ENCODE data around the gene MAP4K4. TPM values are rescaled to one million over a fixed set of nuclear protein-coding genes. Genes with fewer than 3 reads are reported as not detected.
A peak's percentile ranks its signal among the peaks of the same experiment; 100 is the strongest.
"Not testable (repeated sequence)": the region's sequence is repeated elsewhere in the genome, so short reads cannot be mapped to it uniquely, and the experiment has no call there.

Gene MAP4K4
- total RNA-seq, 1 donor from 2014 or later: 36.8 TPM

- no peak overlapping the region for H3K4me3 Mint-ChIP-seq (ENCODE audit: low read depth)
- H3K27me3 Mint-ChIP-seq (ENCODE audit: low read depth): no peaks in the 10 kb centered on the region
- no peak overlapping the region for H3K27ac Mint-ChIP-seq
- peaks cover 10% of the 10 kb centered on the region for H3K36me3 Mint-ChIP-seq (ENCODE audit: low read depth)
- H3K4me1 Mint-ChIP-seq (ENCODE audit: low read depth): peaks cover 11% of the 10 kb centered on the region
- intact Hi-C loops (cut with micrococcal nuclease): loop anchor here (2.0 kb wide), 2 partner anchors 16 to 98 kb away; no protein-coding TSS in a partner anchor
- no peak for DNase-seq (ENCODE audit: low spot score)
- peaks cover 24% of the 10 kb centered on the region for H3K9me3 Mint-ChIP-seq
Observed at GRCh38 chr2:101900375-101900774, 202.9 kb downstream of the MAP4K4 start.

DNA sequence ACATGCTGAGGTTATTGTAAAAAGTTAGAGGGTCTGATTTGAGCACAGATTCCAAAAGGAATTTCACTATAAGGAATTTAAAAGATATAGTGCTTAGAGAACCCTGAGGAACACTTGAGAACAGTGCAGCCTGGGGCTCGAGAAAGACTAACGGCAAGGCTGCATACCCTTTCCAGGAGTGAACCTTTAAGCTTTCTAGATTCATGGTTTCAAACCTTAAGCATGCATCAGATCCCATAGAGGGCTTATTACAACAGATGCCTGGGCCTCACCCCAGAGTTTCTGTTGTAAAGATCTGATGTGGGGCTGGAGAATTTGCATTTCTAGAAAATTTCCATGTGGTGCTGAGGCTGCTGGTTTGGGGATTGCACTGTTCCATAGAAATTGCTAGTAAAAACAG lies 203.7 kb downstream of the MAP4K4 start:
- intact Hi-C loops (cut with micrococcal nuclease): loop anchor here (2.0 kb wide), 2 partner anchors 16 to 98 kb away; no protein-coding TSS in a partner anchor
- Mint-ChIP-seq H3K27me3 (ENCODE audit: low read depth) (no peaks in the 10 kb centered on the region), H3K4me3 (ENCODE audit: low read depth) (no peak overlapping the region), H3K36me3 (ENCODE audit: low read depth) (peaks cover 8% of the 10 kb centered on the region), H3K9me3 (peaks cover 33% of the 10 kb centered on the region), H3K4me1 (ENCODE audit: low read depth) (peaks cover 11% of the 10 kb centered on the region), H3K27ac (no peak overlapping the region)
- no peak for DNase-seq (ENCODE audit: low spot score)

DNA sequence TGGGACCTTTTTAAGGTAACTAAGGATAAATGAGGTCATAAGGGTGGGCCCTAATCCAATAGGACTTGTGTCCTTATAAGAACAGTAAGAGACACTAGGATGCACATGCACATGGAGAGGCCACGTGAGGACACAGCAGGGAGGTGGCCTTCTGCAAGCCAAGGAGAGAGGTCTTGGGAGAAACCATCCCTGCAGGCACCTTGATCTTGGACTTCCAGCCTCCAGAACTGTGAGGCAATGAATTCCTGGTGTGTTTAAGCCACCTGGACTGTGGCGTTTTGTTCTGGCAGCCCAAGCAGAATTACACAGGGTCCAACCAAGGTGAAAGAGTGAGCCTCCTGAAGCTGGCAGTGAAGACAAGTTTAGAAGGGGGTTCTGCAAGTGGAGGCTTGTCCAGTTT lies 204.7 kb downstream of the MAP4K4 start:
- peaks cover 11% of the 10 kb centered on the region for H3K4me1 Mint-ChIP-seq (ENCODE audit: low read depth)
- no peak overlapping the region for H3K27ac Mint-ChIP-seq
- no peaks in the 10 kb centered on the region for H3K27me3 Mint-ChIP-seq (ENCODE audit: low read depth)
- intact Hi-C loops (cut with micrococcal nuclease): no loop called here
- peaks cover 8% of the 10 kb centered on the region for H3K36me3 Mint-ChIP-seq (ENCODE audit: low read depth)
- no peak for DNase-seq (ENCODE audit: low spot score)
- H3K4me3 Mint-ChIP-seq (ENCODE audit: low read depth): no peak overlapping the region
- peaks cover 40% of the 10 kb centered on the region for H3K9me3 Mint-ChIP-seq

DNA sequence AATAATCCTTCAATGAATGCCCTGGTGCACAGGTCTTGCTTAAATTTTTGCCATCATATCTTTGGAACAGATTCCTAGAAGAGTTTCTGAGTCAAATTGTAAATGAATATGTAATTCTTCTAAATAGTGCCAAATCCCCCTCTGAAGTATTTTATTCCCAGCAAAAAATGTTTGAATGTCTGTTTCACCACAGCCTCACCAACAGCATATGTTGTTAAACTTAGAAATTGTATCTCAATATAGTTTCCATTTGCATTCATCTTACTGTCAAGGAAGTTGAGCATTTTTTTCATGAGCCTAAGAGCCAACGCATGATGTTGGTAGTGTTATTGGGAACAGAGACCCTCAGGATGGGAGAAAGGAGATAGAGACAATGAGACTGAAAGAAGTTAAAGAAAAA lies 207.4 kb downstream of the MAP4K4 start:
- intact Hi-C loops (cut with micrococcal nuclease): no loop called here
- H3K27me3 Mint-ChIP-seq (ENCODE audit: low read depth): no peaks in the 10 kb centered on the region
- no peak for DNase-seq (ENCODE audit: low spot score)
- peaks cover 51% of the 10 kb centered on the region for H3K9me3 Mint-ChIP-seq
- no peak overlapping the region for H3K4me3 Mint-ChIP-seq (ENCODE audit: low read depth)
- peaks cover 10% of the 10 kb centered on the region for H3K4me1 Mint-ChIP-seq (ENCODE audit: low read depth)
- H3K27ac Mint-ChIP-seq: no peak overlapping the region
- peaks cover 8% of the 10 kb centered on the region for H3K36me3 Mint-ChIP-seq (ENCODE audit: low read depth)

- Mint-ChIP-seq H3K36me3 (ENCODE audit: low read depth) (peaks cover 14% of the 10 kb centered on the region), H3K4me1 (ENCODE audit: low read depth) (peaks cover 1% of the 10 kb centered on the region), H3K4me3 (ENCODE audit: low read depth) (no peak overlapping the region), H3K27me3 (ENCODE audit: low read depth) (no peaks in the 10 kb centered on the region), H3K9me3 (peaks cover 60% of the 10 kb centered on the region), H3K27ac (no peak overlapping the region)
- DNase-seq (ENCODE audit: low spot score): no peak
- intact Hi-C loops (cut with micrococcal nuclease): no loop called here
Observed at GRCh38 chr2:101905746-101906336, 208.3 kb downstream of the MAP4K4 start.

DNA sequence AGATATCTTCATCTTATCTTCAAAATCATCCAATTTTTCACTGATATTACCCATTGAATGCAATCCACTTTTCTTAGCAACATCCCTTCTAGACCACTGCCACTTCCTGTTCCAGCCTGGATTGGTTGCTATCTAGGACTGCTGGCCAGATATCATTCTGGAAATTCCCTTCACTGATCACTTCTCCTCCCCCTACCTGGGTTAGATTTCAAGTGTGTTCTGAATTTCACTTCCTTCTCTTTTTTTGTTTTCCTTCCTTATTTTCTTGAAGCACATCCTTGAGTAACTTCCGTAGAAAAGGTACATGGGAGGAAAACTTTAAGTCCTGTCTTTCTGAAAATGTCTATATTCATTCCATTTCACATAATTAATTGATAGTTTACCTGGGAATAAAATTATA lies 212.3 kb downstream of the MAP4K4 start:
- Mint-ChIP-seq H3K4me3 (ENCODE audit: low read depth) (no peak overlapping the region), H3K36me3 (ENCODE audit: low read depth) (peaks cover 10% of the 10 kb centered on the region), H3K9me3 (peaks cover 52% of the 10 kb centered on the region), H3K4me1 (ENCODE audit: low read depth) (peaks cover 5% of the 10 kb centered on the region), H3K27ac (no peak overlapping the region), H3K27me3 (ENCODE audit: low read depth) (no peaks in the 10 kb centered on the region)
- intact Hi-C loops (cut with micrococcal nuclease): no loop called here
- DNase-seq (ENCODE audit: low spot score): no peak

GRCh38 chr2:101912545-101912944 lies 215.0 kb downstream of the MAP4K4 start:
- peaks cover 5% of the 10 kb centered on the region for H3K4me1 Mint-ChIP-seq (ENCODE audit: low read depth)
- H3K9me3 Mint-ChIP-seq: peaks cover 27% of the 10 kb centered on the region
- no peak for DNase-seq (ENCODE audit: low spot score)
- no peak overlapping the region for H3K27ac Mint-ChIP-seq
- H3K36me3 Mint-ChIP-seq (ENCODE audit: low read depth): peaks cover 6% of the 10 kb centered on the region
- intact Hi-C loops (cut with micrococcal nuclease): no loop called here
- peaks cover 2% of the 10 kb centered on the region for H3K27me3 Mint-ChIP-seq (ENCODE audit: low read depth)
- no peak overlapping the region for H3K4me3 Mint-ChIP-seq (ENCODE audit: low read depth)

DNA sequence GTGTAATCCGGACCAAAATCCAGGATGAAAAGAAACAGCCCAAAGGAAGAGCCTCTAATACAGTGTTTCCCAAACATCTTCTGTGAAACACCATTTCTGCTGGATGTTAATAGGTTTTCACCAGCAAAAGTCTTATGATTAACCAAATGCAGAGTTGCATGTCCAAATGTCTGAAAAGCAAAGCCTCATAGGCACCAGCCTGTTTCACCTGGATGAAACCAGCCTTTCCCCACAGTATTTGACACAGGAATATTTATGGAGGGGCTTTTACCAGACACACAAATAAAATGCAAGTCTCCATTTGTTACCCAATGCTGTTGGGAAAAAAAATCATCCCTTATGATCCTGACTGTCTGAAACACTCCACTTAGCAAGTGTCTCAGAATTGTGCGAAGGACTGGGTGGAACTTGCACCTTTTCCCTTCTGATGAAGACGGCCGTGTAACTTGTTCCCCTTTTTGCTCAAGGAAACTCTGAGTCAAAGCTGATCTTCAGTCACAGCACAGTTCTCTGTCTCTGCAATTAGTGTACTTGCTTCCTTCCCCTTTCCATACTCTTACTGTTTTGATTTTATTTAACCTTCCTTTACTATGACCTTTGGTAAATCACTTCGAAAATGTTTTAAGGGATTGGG lies 223.9 kb downstream of the MAP4K4 start:
- H3K4me3 Mint-ChIP-seq (ENCODE audit: low read depth): no peak overlapping the region
- peaks cover 23% of the 10 kb centered on the region for H3K9me3 Mint-ChIP-seq
- peaks cover 5% of the 10 kb centered on the region for H3K27me3 Mint-ChIP-seq (ENCODE audit: low read depth)
- no peak overlapping the region for H3K27ac Mint-ChIP-seq
- intact Hi-C loops (cut with micrococcal nuclease): no loop called here
- no peaks in the 10 kb centered on the region for H3K4me1 Mint-ChIP-seq (ENCODE audit: low read depth)
- peaks cover 3% of the 10 kb centered on the region for H3K36me3 Mint-ChIP-seq (ENCODE audit: low read depth)
- DNase-seq (ENCODE audit: low spot score): no peak

DNA sequence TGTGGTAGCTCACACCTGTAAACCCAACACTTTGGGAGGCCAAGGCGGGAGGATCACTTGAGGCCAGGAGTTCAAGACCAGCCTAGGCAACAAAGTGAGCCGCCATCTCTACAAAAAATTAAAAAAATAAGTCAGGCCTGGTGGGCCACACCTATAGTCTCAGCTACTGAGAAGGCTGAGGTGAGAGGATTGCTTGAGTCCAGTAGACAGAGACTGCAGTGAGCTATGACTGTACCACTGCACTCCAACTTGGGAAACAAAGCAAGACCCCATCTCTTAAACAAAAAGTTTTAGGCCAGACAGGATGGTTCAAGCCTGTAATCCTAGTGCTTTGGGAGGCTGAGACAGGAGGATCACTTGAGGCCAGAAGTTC lies 224.4 kb downstream of the MAP4K4 start:
- peaks cover 3% of the 10 kb centered on the region for H3K36me3 Mint-ChIP-seq (ENCODE audit: low read depth)
- intact Hi-C loops (cut with micrococcal nuclease): no loop called here
- no peaks in the 10 kb centered on the region for H3K4me1 Mint-ChIP-seq (ENCODE audit: low read depth)
- DNase-seq (ENCODE audit: low spot score): no peak
- H3K27me3 Mint-ChIP-seq (ENCODE audit: low read depth): peaks cover 5% of the 10 kb centered on the region
- H3K9me3 Mint-ChIP-seq: peaks cover 28% of the 10 kb centered on the region
- no peak overlapping the region for H3K4me3 Mint-ChIP-seq (ENCODE audit: low read depth)
- H3K27ac Mint-ChIP-seq: no peak overlapping the region

DNA sequence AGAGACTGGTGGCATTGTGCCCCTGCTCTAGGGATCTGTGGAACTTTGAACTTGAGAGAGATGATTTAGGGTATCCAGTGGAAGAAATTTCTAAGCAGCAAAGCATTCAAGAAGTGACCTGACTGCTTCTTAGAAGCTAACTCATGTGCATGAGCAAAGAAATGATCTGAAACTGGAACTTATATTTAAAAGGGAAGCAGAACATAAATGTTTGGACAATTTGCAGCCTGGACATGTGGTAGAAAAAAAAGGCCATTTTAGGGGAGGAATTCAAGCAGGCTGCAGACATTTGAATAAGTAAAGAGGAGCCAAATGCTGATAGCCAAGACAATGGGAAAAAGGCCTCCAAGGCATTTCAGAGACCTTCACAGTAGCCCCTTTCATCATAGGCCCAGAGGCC lies 226.8 kb downstream of the MAP4K4 start:
- H3K36me3 Mint-ChIP-seq (ENCODE audit: low read depth); intact Hi-C loops (cut with micrococcal nuclease); H3K4me1 Mint-ChIP-seq (ENCODE audit: low read depth); H3K27ac Mint-ChIP-seq; H3K27me3 Mint-ChIP-seq (ENCODE audit: low read depth); H3K4me3 Mint-ChIP-seq (ENCODE audit: low read depth); DNase-seq (ENCODE audit: low spot score): not testable (repeated sequence)
- H3K9me3 Mint-ChIP-seq: peaks cover 37% of the 10 kb centered on the region

DNA sequence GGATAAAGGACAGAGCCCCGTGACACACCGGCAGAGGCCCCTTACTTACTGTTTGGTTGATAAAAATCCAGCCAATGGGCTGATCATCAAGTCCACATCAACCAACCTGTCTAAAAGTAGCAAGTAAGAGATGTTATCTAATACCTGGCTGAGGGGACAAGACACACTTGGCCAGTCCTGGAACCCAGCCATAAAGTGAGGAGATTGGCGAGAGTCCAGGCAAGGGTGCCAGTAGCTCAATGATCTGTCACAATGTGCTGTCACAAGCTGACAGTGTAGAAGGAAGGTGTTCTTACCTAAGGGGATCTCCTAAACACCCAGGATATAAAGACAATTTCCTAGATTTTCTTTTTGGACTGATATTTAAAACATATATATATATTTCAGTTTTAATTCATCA lies 232.5 kb downstream of the MAP4K4 start:
- intact Hi-C loops (cut with micrococcal nuclease): no loop called here
- H3K9me3 Mint-ChIP-seq: peaks cover 40% of the 10 kb centered on the region
- no peak overlapping the region for H3K4me3 Mint-ChIP-seq (ENCODE audit: low read depth)
- no peaks in the 10 kb centered on the region for H3K36me3 Mint-ChIP-seq (ENCODE audit: low read depth)
- DNase-seq (ENCODE audit: low spot score): no peak
- no peaks in the 10 kb centered on the region for H3K27me3 Mint-ChIP-seq (ENCODE audit: low read depth)
- peaks cover 7% of the 10 kb centered on the region for H3K4me1 Mint-ChIP-seq (ENCODE audit: low read depth)
- no peak overlapping the region for H3K27ac Mint-ChIP-seq

DNA sequence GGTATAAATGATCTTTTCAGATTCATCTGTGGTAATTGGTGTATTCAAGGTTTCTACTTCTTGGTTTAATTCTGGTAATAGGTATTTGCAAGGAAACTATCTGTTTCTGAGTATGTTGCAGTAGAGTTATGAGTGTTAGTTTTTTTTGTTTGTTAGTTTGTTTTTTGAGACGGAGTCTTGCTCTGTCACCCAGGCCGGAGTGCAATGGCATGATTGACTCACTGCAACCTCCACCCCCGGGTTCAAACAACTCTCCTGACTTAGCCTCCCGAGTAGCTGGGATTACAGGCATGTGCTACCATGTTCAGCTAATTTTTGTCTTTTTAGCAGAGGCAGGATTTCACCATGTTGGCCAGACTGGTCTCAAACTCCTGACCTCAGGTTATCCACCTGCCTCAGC lies 233.3 kb downstream of the MAP4K4 start:
- H3K27me3 Mint-ChIP-seq (ENCODE audit: low read depth): no peaks in the 10 kb centered on the region
- DNase-seq (ENCODE audit: low spot score): no peak
- H3K4me3 Mint-ChIP-seq (ENCODE audit: low read depth): no peak overlapping the region

DNA sequence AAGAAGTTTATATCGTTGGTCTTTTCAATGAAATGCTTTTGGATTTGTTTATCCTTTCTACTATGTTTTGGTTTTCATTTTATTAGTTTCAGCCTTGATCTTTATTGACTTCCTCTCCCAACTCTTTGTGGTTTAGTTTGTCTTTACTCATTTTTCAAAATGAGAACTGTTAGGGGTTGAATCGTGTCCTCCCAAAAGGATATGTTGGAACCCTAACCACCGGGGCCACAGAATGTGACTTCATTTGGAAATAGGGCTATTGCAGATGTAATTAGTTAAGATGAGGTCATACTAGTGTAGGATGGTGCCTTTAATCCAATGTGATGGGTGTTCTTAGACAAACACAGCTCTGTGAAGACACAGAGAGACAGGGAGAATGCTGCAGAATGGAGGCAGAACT lies 233.9 kb downstream of the MAP4K4 start:
- intact Hi-C loops (cut with micrococcal nuclease): no loop called here
- Mint-ChIP-seq H3K27ac (peak overlapping the region; percentile 53), H3K27me3 (ENCODE audit: low read depth) (no peaks in the 10 kb centered on the region), H3K4me3 (ENCODE audit: low read depth) (no peak overlapping the region), H3K9me3 (peaks cover 32% of the 10 kb centered on the region), H3K36me3 (ENCODE audit: low read depth) (no peaks in the 10 kb centered on the region), H3K4me1 (ENCODE audit: low read depth) (peaks cover 7% of the 10 kb centered on the region)
- DNase-seq (ENCODE audit: low spot score): no peak

More for the DNA sequence above, 233.3 kb downstream of the MAP4K4 start:
- intact Hi-C loops (cut with micrococcal nuclease): no loop called here
- H3K27ac Mint-ChIP-seq: no peak overlapping the region
- peaks cover 7% of the 10 kb centered on the region for H3K4me1 Mint-ChIP-seq (ENCODE audit: low read depth)
- H3K9me3 Mint-ChIP-seq: peaks cover 35% of the 10 kb centered on the region
- no peaks in the 10 kb centered on the region for H3K36me3 Mint-ChIP-seq (ENCODE audit: low read depth)
